Sigmoid colon (tissue), 7 donors: ENCODE results near the gene RASD2. TPM values are rescaled to one million over a fixed set of nuclear protein-coding genes. Genes with fewer than 3 reads are reported as not detected.

ENCODE experiments used
- DNase-seq: peaks from one replicate; pipeline ENCODE4 v3.0.0-alpha.2; 2019
- H3K27ac ChIP-seq, 4 donors: fragments of 200-600 bp; sonication (generic); one replicate each; pipeline ENCODE4 v1.5.1; 2016 to 2019; ENCODE audit warnings: mild to moderate bottlenecking in 1 of 4
- H3K27me3 ChIP-seq, 3 donors: fragments of 200-600 bp; sonication (generic); one replicate each; pipeline ENCODE4 v1.5.1; 2019; ENCODE audit warnings: mild to moderate bottlenecking in 1 of 3
- H3K36me3 ChIP-seq, 4 donors: fragments of 200-600 bp; sonication (generic); one replicate each; pipeline ENCODE4 v1.5.1; 2016 to 2019
- H3K4me1 ChIP-seq, 4 donors: fragments of 200-600 bp; sonication (generic); one replicate each; pipeline ENCODE4 v1.5.1; 2017 to 2019
- H3K4me3 ChIP-seq, 4 donors: fragments of 200-600 bp; sonication (generic); one replicate each; pipeline ENCODE4 v1.5.1; 2017 to 2019; ENCODE audit warnings: mild to moderate bottlenecking in 2 of 4, moderate library complexity in 1 of 4
- H3K9me3 ChIP-seq, 4 donors: fragments of 200-600 bp in 3 of 4; sonication (generic) in 3 of 4; one replicate each; pipeline versions ENCODE4 v1.5.1 to v1.6.1; 2013 to 2019
- CTCF ChIP-seq, 4 experiments: fragments of 450-650 bp in 3 of 4; fragments of 200-600 bp in 1 of 4; IDR thresholded peaks; one replicate each; pipeline ENCODE4 v1.5.1; 2016 to 2019; ENCODE audit warnings: antibody characterized with exemption in 4 of 4, mild to moderate bottlenecking in 3 of 4, moderate library complexity in 2 of 4
- EP300 ChIP-seq, 4 donors: sonication (generic); formaldehyde crosslinking; IDR thresholded peaks; one replicate each; pipeline ENCODE4 v1.6.1; 2017; ENCODE audit warnings: antibody characterized with exemption in 4 of 4
- POLR2A ChIP-seq, 2 donors: fragments of 450-650 bp; IDR thresholded peaks; one replicate each; pipeline ENCODE4 v1.6.1; 2016; ENCODE audit warnings: antibody characterized with exemption in 2 of 2, mild to moderate bottlenecking in 2 of 2, moderate library complexity in 2 of 2
- POLR2AphosphoS5 ChIP-seq, 4 donors: sonication (generic); formaldehyde crosslinking; IDR thresholded peaks; one replicate each; pipeline ENCODE4 v1.6.1; 2017; ENCODE audit warnings: antibody characterized with exemption in 4 of 4
- WGBS, 2 donors: extraction: QIAGEN DNeasy Blood & Tissue Kit; methylation state at CpG; one replicate each; pipeline ENCODE4 v1.1.7; 2013; 5-methylcytosine and 5-hydroxymethylcytosine counted together
- intact Hi-C: fragments of 100-400 bp; cut with DNase I; formaldehyde crosslinking; loops from one replicate; pipeline ENCODE4 v1.15.1; 2023
- polyA plus RNA-seq, 3 donors: library from polyadenylated mRNA; stranded (reverse); fragments of 200-250 nt; gene quantifications; one replicate each; pipeline ENCODE4 v1.2.3, GENCODE V29; 2013
- total RNA-seq, 4 donors: library from RNA; depleted of rRNA; stranded (reverse); fragments of >200 nt; gene quantifications; one replicate each; pipeline ENCODE4 v1.1.0, GENCODE V29; 2016
- donor health status: healthy with polysubstance abuse.
- donor health status: Bipolar disorder and iron deficiency.
- donor health status: healthy.

The RASD2 gene
- total and polyA plus RNA-seq, 7 donors = 6.6 to 22.8 (median 12.0) TPM

GRCh38 chr22:35580351-35581022, 39.9 kb downstream of the RASD2 start:
- intact Hi-C loops = loop anchor here (5.0 kb wide), 3 partner anchors 33 to 542 kb away; no protein-coding TSS in a partner anchor
- 82 to 90% methylated on average over 10 of the region's 10 CpGs for WGBS, 2 donors
- H3K4me1 ChIP-seq = peaks cover 0 to 27% (median 20%) of the 10 kb centered on the region in 4 donors
- no peaks in the 10 kb centered on the region for H3K36me3 ChIP-seq
- H3K4me3 ChIP-seq = no peak overlapping the region
- no peak for DNase-seq
- TF ChIP-seq POLR2A (IDR thresholded peaks at IDR 0.05) (no peak), CTCF (IDR thresholded peaks at IDR 0.05) (no peak), POLR2AphosphoS5 (IDR thresholded peaks at IDR 0.05) (no peak), EP300 (IDR thresholded peaks at IDR 0.05) (no peak)
- H3K27me3 ChIP-seq = no peaks in the 10 kb centered on the region
- no peaks in the 10 kb centered on the region for H3K9me3 ChIP-seq
- no peak overlapping the region for H3K27ac ChIP-seq

- Histone ChIP-seq H3K27ac (peak overlapping the region in 1 of 4 donors; percentile 76), H3K36me3 (no peaks in the 10 kb centered on the region), H3K27me3 (no peaks in the 10 kb centered on the region), H3K4me1 (peaks cover 0 to 27% (median 20%) of the 10 kb centered on the region in 4 donors), H3K4me3 (no peak overlapping the region), H3K9me3 (no peaks in the 10 kb centered on the region)
- DNase-seq = no peak
- no peak for TF ChIP-seq CTCF (IDR thresholded peaks at IDR 0.05)
- no peak for TF ChIP-seq POLR2AphosphoS5 (IDR thresholded peaks at IDR 0.05)
- TF ChIP-seq EP300 (IDR thresholded peaks at IDR 0.05) = no peak
- no peak for TF ChIP-seq POLR2A (IDR thresholded peaks at IDR 0.05)
- intact Hi-C loops = loop anchor here (5.0 kb wide), 3 partner anchors 34 to 541 kb away; no protein-coding TSS in a partner anchor
- WGBS, 2 donors = 33 to 75% methylated on average over 5 of the region's 5 CpGs
These were observed 40.4 kb downstream of the RASD2 start for GRCh38 chr22:35581023-35581413.

DNA sequence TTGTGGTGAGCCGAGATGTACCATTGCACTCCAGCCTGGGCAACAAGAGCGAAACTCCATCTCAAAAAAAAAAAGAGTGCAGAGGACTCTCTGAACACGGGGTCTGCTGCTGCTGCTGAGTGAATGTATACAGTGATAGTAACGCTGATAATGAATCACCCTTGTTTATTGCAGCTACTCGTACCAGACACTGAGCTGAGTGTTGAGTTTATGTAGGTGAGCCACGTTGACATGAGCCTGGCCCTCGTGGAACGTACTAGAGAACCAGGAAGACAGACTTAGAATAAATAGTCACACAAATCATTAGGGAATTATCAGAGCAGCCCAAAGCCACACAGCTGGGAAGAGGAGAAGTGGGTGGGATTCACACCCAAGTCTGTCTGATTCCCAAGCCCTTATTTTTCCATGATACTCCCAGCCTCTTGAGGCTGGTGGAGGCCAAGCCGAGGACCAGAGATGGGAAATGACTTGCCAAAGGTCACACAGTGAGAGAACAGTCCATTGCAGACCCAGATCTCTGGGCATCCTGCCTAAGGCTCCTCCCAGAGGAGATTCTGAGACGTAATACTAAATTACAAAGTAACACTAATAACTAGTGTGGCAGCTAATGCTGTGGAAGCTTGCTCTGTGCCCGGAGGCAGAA, 41.7 kb downstream of the RASD2 start:
- TF ChIP-seq POLR2A (IDR thresholded peaks at IDR 0.05) = no peak
- peak; percentile 53 to 84 (median 72) for TF ChIP-seq POLR2AphosphoS5 (IDR thresholded peaks at IDR 0.05)
- no peak for TF ChIP-seq CTCF (IDR thresholded peaks at IDR 0.05)
- peak in 2 of 4 donors; percentile 37 to 52 for TF ChIP-seq EP300 (IDR thresholded peaks at IDR 0.05)
- WGBS, 2 donors = 60 to 70% methylated on average over 11 of the region's 11 CpGs
- Histone ChIP-seq H3K36me3 (no peaks in the 10 kb centered on the region), H3K9me3 (no peaks in the 10 kb centered on the region), H3K27me3 (no peaks in the 10 kb centered on the region), H3K4me3 (no peak overlapping the region), H3K27ac (peak overlapping the region; percentile 1 to 78 (median 76)), H3K4me1 (peaks cover 0 to 35% (median 24%) of the 10 kb centered on the region in 4 donors)
- intact Hi-C loops = loop anchor here (1.0 to 5.0 kb wide), 5 partner anchors 35 to 540 kb away; no protein-coding TSS in a partner anchor
- DNase-seq = no peak

- Histone ChIP-seq H3K4me3 (no peak overlapping the region), H3K27ac (peak overlapping the region in 3 of 4 donors; percentile 76 to 78 (median 77)), H3K4me1 (peaks cover 0 to 42% (median 31%) of the 10 kb centered on the region in 4 donors), H3K27me3 (no peaks in the 10 kb centered on the region), H3K9me3 (no peaks in the 10 kb centered on the region), H3K36me3 (no peaks in the 10 kb centered on the region)
- 24 to 30% methylated on average over 13 of the region's 13 CpGs for WGBS, 2 donors
- peak in 1 of 4 donors; percentile 27 for TF ChIP-seq POLR2AphosphoS5 (IDR thresholded peaks at IDR 0.05)
- TF ChIP-seq CTCF (IDR thresholded peaks at IDR 0.05) = peak; percentile 93 to 96 (median 95)
- no peak for TF ChIP-seq EP300 (IDR thresholded peaks at IDR 0.05)
- peak; percentile 86 for DNase-seq
- intact Hi-C loops = loop anchor here (1.0 to 5.0 kb wide), 5 partner anchors 36 to 539 kb away; no protein-coding TSS in a partner anchor
These were observed 42.4 kb downstream of the RASD2 start for GRCh38 chr22:35582861-35583670.
